A549 (cell line): ENCODE data around the gene DACH1. TPM values are rescaled to one million over a fixed set of nuclear protein-coding genes. Genes with fewer than 3 reads are reported as not detected.

Source experiments
- ATAC-seq, 2 experiments: fragments of 200-7000 bp in 1 of 2; fragments of >200 bp in 1 of 2; cut with Nextera tagmentation in 1 of 2; cut with Tn5 transposase in 1 of 2; 3 replicates each; pipeline versions ENCODE4 v1.8.0 to v1.9.1; 2018 to 2020; ENCODE audit warnings: mild to moderate bottlenecking in 1 of 2, moderate library complexity in 1 of 2
- CTCF ChIA-PET: fragments of 300-600 bp; sonication (Branson Sonifier 250); formaldehyde crosslinking; extraction: SDS; loops from one replicate; lab custom pipeline; 2021; ENCODE audit warnings: antibody characterized with exemption, inconsistent platforms; lab: Yijun Ruan, JAX
- POLR2A ChIA-PET: fragments of 350-600 bp; formaldehyde crosslinking; extraction: SDS; loops from one replicate; lab custom pipeline; 2021; ENCODE audit warnings: antibody characterized with exemption, inconsistent platforms; lab: Yijun Ruan, JAX
- DNase-seq, 2 experiments: peaks; one replicate each; pipeline versions ENCODE4 v3.0.0 to v3.0.0-alpha.2; 2011 to 2016; ENCODE audit warnings: low read depth in 1 of 2, low spot score in 1 of 2
- FAIRE-seq: peaks from 2 replicates; lab custom pipeline; 2011; peaks lifted over from hg19 to GRCh38; lab: Jason Lieb, UNC
- H3K27ac ChIP-seq, 2 experiments: fragments of >200 bp; sonication (Bioruptor Twin); formaldehyde crosslinking; 3 replicates each; pipeline ENCODE4 v1.5.1; 2016 to 2017
- H3K4me1 ChIP-seq: fragments of >200 bp; sonication (Bioruptor Twin); formaldehyde crosslinking; 3 replicates; pipeline ENCODE4 v1.6.1; 2016
- H3K4me2 ChIP-seq: fragments of >200 bp; sonication (Bioruptor Twin); formaldehyde crosslinking; 3 replicates; pipeline ENCODE4 v1.6.1; 2016
- H3K4me3 ChIP-seq: fragments of >200 bp; sonication (Bioruptor Twin); formaldehyde crosslinking; 3 replicates; pipeline ENCODE4 v1.5.1; 2016
- H3K9me3 ChIP-seq: fragments of >200 bp; sonication (Bioruptor Twin); formaldehyde crosslinking; 3 replicates; pipeline ENCODE4 v1.6.1; 2016
- CBX2 ChIP-seq: fragments of 200-600 bp; sonication (generic); IDR thresholded peaks from 2 replicates; pipeline ENCODE4 v1.6.1; 2016; ENCODE audit warnings: low read depth, mild to moderate bottlenecking, borderline replicate concordance
- CBX8 ChIP-seq: fragments of 200-600 bp; sonication (generic); IDR thresholded peaks from 2 replicates; pipeline ENCODE4 v1.6.1; 2016
- CHD2 ChIP-seq: fragments of 150-350 bp; IDR thresholded peaks from 2 replicates; pipeline ENCODE4 v1.6.1; 2014; ENCODE audit warnings: low read length; ENCODE audit not compliant: partially characterized antibody
- CHD4 ChIP-seq: fragments of 200-600 bp; sonication (generic); IDR thresholded peaks from 2 replicates; pipeline ENCODE4 v1.6.1; 2016; ENCODE audit warnings: antibody characterized with exemption, mild to moderate bottlenecking, borderline replicate concordance
- FOXS1 ChIP-seq: fragments of 250-450 bp; sonication (Bioruptor Pico); IDR thresholded peaks from 2 replicates; pipeline ENCODE4 v1.5.0; 2020; ENCODE audit warnings: mild to moderate bottlenecking, moderate library complexity
- GATA3 ChIP-seq: IDR thresholded peaks from 2 replicates; pipeline ENCODE4 v1.6.1; 2012; ENCODE audit warnings: borderline replicate concordance
- HDAC2 ChIP-seq: fragments of 200-600 bp; sonication (generic); IDR thresholded peaks from 2 replicates; pipeline ENCODE4 v1.6.1; 2016
- HEYL ChIP-seq: fragments of 250-450 bp; sonication (Bioruptor Pico); IDR thresholded peaks from 2 replicates; pipeline ENCODE4 v1.8.0; 2021; ENCODE audit warnings: mild to moderate bottlenecking, moderate library complexity
- HOXA7 ChIP-seq: fragments of 250-450 bp; sonication (Bioruptor Pico); IDR thresholded peaks from 2 replicates; pipeline ENCODE4 v1.5.0; 2020; ENCODE audit warnings: mild to moderate bottlenecking, moderate library complexity
- JUNB ChIP-seq: fragments of >200 bp; sonication (Bioruptor Twin); formaldehyde crosslinking; IDR thresholded peaks from 2 replicates; pipeline ENCODE4 v1.6.1; 2016
- KDM5A ChIP-seq: fragments of 200-600 bp; sonication (generic); IDR thresholded peaks from 2 replicates; pipeline ENCODE4 v1.6.1; 2016; ENCODE audit warnings: antibody characterized with exemption, mild to moderate bottlenecking
- MAZ ChIP-seq: fragments of 150-350 bp; IDR thresholded peaks from 2 replicates; pipeline ENCODE4 v1.6.1; 2014; ENCODE audit warnings: antibody characterized with exemption, low read depth, low read length, borderline replicate concordance
- POLR2AphosphoS2 ChIP-seq: conservative IDR thresholded peaks from 2 replicates; pipeline ENCODE4 v1.6.1; 2012; ENCODE audit warnings: low read length, improper control_type of control experiment, inconsistent platforms
- RARB ChIP-seq: fragments of 250-450 bp; sonication (Bioruptor Pico); IDR thresholded peaks from 2 replicates; pipeline ENCODE4 v1.8.0; 2021; ENCODE audit warnings: mild to moderate bottlenecking, moderate library complexity
- RCOR1 ChIP-seq: fragments of 150-350 bp; IDR thresholded peaks from 2 replicates; pipeline ENCODE4 v1.6.1; 2014; ENCODE audit warnings: antibody characterized with exemption, low read length, low read depth
- RNF2 ChIP-seq: fragments of 200-600 bp; sonication (generic); IDR thresholded peaks from 2 replicates; pipeline ENCODE4 v1.6.1; 2016; ENCODE audit warnings: low read depth, mild to moderate bottlenecking, antibody characterized with exemption, moderate library complexity, borderline replicate concordance
- ZFP36 ChIP-seq: fragments of 450-650 bp; IDR thresholded peaks from 2 replicates; pipeline ENCODE4 v1.6.1; 2014; ENCODE audit warnings: borderline replicate concordance; ENCODE audit not compliant: partially characterized antibody
- WGBS: methylation state at CpG from one replicate; pipeline ENCODE4 v1.1.6; 2017; ENCODE audit errors: missing lambda C conversion rate; 5-methylcytosine and 5-hydroxymethylcytosine counted together
- polyA plus RNA-seq, 4 experiments: library from polyadenylated mRNA; depleted of rRNA in 3 of 4; stranded (reverse); fragments of >200 nt; fragmentation: RNase III in 1 of 4; extraction: RNeasy Plus Mini Kit Qiagen cat#74134 plus additional on column Dnase treatment in 1 of 4; gene quantifications; 2 replicates in 3 of 4; 3 replicates in 1 of 4; pipeline ENCODE4 v1.2.3, GENCODE V29; 2011 to 2017
- TF ChIP-seq, protein P1 (sequence below): fragments of >200 bp; sonication (Bioruptor Twin); formaldehyde crosslinking; IDR thresholded peaks from 3 replicates; pipeline ENCODE4 v1.5.1; 2016
- TF ChIP-seq, protein P2 (sequence below): fragments of >200 bp; sonication (Bioruptor Twin); formaldehyde crosslinking; IDR thresholded peaks from 2 replicates; pipeline ENCODE4 v1.6.1; 2016
- TF ChIP-seq, protein P3 (sequence below): fragments of 200-600 bp; sonication (generic); IDR thresholded peaks from 2 replicates; pipeline ENCODE4 v1.6.1; 2016; ENCODE audit warnings: antibody characterized with exemption, mild to moderate bottlenecking, moderate library complexity
- TF ChIP-seq, protein P4 (sequence below): fragments of 450-650 bp; IDR thresholded peaks from 2 replicates; pipeline ENCODE4 v1.6.1; 2014; ENCODE audit warnings: antibody characterized with exemption

DACH1 gene
- polyA plus RNA-seq, 2 of the 4 experiments (the other 2 are of a cell fraction), result not detected

DNA sequence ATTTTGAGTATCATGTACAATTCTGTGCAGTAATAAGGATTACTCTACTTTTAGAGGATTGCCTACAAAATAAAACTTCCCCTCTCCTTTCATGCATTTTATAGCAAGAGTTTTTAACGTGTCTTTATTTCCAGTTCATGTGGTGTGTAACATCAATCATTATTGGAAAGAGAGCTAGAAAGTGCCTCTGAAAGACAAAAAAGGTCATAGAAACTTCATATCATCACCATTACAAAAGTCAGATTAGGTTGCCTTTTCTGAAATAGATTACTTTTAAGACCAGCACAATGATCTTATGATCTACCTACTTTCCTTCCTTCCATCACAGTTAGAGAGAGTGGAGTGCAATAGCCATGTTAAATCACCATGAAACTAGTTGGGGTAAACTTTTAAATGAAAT lies 12.6 kb downstream of the DACH1 start (continued):
- TF ChIP-seq POLR2AphosphoS2 (no peak), CBX2 (no peak), RARB (CRISPR knock-in tag) (no peak)
- TF ChIP-seq, all 56 proteins: peak for 0

DNA sequence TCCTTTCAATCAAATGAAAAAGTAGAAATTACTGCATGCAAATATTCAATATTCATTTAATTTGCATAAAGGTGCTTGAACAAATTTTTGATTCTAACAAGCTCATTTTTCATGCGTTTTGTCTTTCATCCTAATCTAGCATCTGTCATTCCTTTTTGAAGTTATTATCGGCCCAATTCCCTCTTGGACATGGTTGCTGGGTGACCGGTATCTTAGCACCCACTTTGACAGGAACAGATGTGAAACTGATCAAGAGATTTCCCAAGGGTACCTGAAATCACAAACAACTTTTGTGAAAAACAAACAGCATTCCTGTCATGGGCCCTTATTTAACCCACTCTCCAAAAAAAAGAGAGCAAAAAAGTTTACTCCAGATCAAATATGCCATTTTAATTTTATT lies 13.3 kb downstream of the DACH1 start:
- ChIA-PET POLR2A (no interaction called here), CTCF (no interaction called here)
- Histone ChIP-seq H3K4me2 (no peak overlapping the region), H3K4me1 (no peaks in the 10 kb centered on the region), H3K4me3 (no peak overlapping the region), H3K27ac (no peak overlapping the region), H3K9me3 (no peaks in the 10 kb centered on the region)
- TF ChIP-seq CHD4, result no peak
- 37% methylated on average over 3 of the region's 3 CpGs for WGBS
- FAIRE-seq (no peak), DNase-seq (no peak), ATAC-seq (no peak)

DNA sequence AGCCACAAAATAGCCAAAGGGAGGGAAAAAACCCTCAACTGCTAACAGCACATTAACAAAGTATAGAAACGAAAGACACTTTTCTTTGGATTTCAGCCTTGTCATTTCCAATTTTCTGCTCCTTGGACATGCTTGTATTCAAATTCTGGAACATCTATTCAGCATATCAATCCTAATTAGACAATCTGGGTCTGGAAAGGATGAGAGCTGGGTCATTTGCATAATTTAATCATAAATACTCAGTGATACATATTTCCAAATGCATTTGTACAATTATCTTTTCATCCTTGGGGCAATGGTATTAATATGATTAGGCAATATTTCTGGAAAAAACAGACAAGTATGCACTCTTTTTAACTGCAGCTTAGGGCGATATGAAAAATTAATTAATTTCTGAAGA lies 14.3 kb downstream of the DACH1 start:
- ChIA-PET POLR2A (no interaction called here), CTCF (no interaction called here)
- WGBS, result 0% methylated on average over 2 of the region's 2 CpGs
- no peaks in the 10 kb centered on the region for H3K9me3 ChIP-seq
- no peaks in the 10 kb centered on the region for H3K4me1 ChIP-seq
- no peak overlapping the region for H3K4me3 ChIP-seq
- TF ChIP-seq HEYL (CRISPR knock-in tag) (no peak), CBX8 (no peak), GATA3 (no peak), RNF2 (no peak), MAZ (no peak), CHD2 (no peak), ZFP36 (no peak), CBX2 (no peak), POLR2AphosphoS2 (no peak)
- TF ChIP-seq, protein P1, sequence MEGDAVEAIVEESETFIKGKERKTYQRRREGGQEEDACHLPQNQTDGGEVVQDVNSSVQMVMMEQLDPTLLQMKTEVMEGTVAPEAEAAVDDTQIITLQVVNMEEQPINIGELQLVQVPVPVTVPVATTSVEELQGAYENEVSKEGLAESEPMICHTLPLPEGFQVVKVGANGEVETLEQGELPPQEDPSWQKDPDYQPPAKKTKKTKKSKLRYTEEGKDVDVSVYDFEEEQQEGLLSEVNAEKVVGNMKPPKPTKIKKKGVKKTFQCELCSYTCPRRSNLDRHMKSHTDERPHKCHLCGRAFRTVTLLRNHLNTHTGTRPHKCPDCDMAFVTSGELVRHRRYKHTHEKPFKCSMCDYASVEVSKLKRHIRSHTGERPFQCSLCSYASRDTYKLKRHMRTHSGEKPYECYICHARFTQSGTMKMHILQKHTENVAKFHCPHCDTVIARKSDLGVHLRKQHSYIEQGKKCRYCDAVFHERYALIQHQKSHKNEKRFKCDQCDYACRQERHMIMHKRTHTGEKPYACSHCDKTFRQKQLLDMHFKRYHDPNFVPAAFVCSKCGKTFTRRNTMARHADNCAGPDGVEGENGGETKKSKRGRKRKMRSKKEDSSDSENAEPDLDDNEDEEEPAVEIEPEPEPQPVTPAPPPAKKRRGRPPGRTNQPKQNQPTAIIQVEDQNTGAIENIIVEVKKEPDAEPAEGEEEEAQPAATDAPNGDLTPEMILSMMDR, result no peak
- TF ChIP-seq, protein P2, sequence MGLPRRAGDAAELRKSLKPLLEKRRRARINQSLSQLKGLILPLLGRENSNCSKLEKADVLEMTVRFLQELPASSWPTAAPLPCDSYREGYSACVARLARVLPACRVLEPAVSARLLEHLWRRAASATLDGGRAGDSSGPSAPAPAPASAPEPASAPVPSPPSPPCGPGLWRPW, result no peak
- DNase-seq, result no peak
- no peak for FAIRE-seq
- ATAC-seq, result no peak
- H3K27ac ChIP-seq, result no peak overlapping the region
- H3K4me2 ChIP-seq, result no peak overlapping the region

DNA sequence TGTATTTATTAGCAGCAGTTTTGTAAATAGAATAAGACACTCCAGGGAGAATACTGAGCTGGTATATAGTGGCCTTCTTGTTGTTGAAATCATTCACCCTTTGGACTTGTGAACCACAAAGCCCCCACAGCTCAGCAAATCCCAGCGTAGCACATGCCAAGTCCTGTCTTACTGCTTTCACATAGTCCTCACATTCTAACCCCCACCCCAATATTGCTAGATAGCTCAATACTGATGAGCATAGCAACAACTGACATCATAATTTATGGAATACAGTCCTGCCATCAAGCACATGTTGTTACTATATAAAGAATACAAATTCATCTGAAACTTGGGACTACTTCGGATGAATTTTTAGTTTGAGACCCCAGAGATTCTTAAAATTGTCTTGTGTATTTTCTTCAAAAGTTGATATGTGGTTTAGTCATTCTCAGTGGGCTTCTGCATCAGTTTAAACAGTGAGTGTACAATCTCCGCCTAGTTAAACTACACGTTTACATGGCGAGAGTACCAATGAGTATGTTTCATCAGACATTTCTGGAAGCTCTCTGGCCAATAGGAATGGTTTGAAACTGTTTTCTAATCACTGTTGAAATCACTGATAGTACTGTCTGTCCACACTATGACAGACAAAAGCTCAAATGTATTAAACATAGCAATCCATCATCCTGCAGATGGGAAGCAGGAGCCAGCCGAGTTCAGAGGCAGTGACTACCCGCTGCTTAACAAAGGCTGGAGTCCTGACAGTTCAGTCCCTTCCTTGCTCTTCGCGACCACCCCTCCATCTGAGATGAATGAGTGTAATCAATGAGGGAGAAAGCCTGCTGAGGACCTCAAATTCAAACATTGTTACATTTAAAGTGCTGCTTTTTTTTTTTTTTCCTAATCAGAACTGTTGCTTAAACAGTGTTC lies 15.2 kb downstream of the DACH1 start:
- DNase-seq (no peak), ATAC-seq (no peak), FAIRE-seq (no peak)
- TF ChIP-seq ZFP36 (no peak), KDM5A (no peak), FOXS1 (no peak), CBX8 (no peak), RARB (CRISPR knock-in tag) (no peak), HOXA7 (CRISPR knock-in tag) (no peak), JUNB (no peak), HDAC2 (no peak), RNF2 (no peak), RCOR1 (no peak)
- TF ChIP-seq, protein P3, sequence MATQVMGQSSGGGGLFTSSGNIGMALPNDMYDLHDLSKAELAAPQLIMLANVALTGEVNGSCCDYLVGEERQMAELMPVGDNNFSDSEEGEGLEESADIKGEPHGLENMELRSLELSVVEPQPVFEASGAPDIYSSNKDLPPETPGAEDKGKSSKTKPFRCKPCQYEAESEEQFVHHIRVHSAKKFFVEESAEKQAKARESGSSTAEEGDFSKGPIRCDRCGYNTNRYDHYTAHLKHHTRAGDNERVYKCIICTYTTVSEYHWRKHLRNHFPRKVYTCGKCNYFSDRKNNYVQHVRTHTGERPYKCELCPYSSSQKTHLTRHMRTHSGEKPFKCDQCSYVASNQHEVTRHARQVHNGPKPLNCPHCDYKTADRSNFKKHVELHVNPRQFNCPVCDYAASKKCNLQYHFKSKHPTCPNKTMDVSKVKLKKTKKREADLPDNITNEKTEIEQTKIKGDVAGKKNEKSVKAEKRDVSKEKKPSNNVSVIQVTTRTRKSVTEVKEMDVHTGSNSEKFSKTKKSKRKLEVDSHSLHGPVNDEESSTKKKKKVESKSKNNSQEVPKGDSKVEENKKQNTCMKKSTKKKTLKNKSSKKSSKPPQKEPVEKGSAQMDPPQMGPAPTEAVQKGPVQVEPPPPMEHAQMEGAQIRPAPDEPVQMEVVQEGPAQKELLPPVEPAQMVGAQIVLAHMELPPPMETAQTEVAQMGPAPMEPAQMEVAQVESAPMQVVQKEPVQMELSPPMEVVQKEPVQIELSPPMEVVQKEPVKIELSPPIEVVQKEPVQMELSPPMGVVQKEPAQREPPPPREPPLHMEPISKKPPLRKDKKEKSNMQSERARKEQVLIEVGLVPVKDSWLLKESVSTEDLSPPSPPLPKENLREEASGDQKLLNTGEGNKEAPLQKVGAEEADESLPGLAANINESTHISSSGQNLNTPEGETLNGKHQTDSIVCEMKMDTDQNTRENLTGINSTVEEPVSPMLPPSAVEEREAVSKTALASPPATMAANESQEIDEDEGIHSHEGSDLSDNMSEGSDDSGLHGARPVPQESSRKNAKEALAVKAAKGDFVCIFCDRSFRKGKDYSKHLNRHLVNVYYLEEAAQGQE, result no peak
- TF ChIP-seq, protein P4, sequence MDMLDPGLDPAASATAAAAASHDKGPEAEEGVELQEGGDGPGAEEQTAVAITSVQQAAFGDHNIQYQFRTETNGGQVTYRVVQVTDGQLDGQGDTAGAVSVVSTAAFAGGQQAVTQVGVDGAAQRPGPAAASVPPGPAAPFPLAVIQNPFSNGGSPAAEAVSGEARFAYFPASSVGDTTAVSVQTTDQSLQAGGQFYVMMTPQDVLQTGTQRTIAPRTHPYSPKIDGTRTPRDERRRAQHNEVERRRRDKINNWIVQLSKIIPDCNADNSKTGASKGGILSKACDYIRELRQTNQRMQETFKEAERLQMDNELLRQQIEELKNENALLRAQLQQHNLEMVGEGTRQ, result no peak
- WGBS, result 8% methylated on average over 9 of the region's 9 CpGs
- H3K4me2 ChIP-seq, result no peak overlapping the region
- ChIA-PET CTCF (no interaction called here), POLR2A (no interaction called here)
- H3K4me1 ChIP-seq, result no peaks in the 10 kb centered on the region
- no peak overlapping the region for H3K27ac ChIP-seq
- no peak overlapping the region for H3K4me3 ChIP-seq
- H3K9me3 ChIP-seq, result no peaks in the 10 kb centered on the region
